Activated CD8-positive, alpha-beta memory T cell treated with anti-CD3 and anti-CD28 coated beads for 4 hours (primary cell): Measurements from ENCODE around the gene ATP6V0D1.
"Not testable (repeated sequence)": the region's sequence is repeated elsewhere in the genome, so short reads cannot be mapped to it uniquely, and the experiment has no call there.

Experiments used
- DNase-seq, 2 donors: peaks; one replicate each; pipeline ENCODE4 v3.0.0-alpha.2; 2020; ENCODE audit warnings: low read depth in 2 of 2

Gene ATP6V0D1

DNA sequence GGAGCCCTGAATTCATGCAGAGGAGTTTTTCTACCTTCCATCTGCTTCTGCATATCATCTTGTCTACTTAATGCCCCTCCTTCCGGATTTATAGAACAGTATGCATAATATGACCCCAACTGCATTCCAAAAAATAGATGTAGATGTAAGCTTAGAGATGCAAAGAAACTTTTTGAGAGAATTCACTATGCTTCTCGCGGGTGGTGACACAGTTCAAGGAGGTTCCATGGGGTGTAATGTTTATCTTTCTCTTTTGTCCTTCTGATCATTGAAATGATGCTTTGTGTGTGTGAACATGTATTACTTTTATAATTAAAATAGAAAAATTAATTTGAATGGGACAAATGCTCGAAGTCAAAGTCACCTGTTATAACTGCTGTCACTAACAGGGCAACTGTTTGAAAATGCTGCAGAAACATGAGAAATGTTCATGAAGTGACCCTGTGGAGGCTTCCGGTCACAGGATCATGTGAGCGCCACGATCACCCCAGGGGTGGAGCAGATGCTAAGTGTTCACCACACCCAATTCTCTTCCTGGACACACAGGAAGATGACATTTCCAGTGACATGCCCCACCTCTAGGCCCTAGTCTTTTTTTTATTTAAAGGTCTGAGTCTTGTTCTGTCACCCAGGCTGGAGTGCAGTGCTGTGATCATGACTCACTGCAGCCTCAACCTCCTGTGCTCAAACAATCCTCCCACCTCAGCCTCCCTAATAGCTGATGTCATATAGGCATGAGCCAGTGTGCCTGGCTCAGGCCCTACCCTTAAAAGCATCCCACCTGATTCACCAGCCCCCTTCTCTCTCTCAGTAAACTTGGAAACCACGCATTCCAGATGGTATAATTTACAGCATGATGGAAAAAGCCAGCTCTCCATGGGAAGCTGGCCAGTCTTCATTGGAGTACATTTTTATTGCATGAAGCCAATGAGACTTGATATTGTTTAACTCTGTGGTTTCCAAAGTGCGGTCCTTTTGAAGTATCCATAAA is 23.4 kb upstream of the ATP6V0D1 start:
- DNase-seq: peak in 1 of 2 donors; percentile 31

GRCh38 chr16:67499106-67499505 is 18.1 kb upstream of the ATP6V0D1 start:
- DNase-seq: no peak

DNA sequence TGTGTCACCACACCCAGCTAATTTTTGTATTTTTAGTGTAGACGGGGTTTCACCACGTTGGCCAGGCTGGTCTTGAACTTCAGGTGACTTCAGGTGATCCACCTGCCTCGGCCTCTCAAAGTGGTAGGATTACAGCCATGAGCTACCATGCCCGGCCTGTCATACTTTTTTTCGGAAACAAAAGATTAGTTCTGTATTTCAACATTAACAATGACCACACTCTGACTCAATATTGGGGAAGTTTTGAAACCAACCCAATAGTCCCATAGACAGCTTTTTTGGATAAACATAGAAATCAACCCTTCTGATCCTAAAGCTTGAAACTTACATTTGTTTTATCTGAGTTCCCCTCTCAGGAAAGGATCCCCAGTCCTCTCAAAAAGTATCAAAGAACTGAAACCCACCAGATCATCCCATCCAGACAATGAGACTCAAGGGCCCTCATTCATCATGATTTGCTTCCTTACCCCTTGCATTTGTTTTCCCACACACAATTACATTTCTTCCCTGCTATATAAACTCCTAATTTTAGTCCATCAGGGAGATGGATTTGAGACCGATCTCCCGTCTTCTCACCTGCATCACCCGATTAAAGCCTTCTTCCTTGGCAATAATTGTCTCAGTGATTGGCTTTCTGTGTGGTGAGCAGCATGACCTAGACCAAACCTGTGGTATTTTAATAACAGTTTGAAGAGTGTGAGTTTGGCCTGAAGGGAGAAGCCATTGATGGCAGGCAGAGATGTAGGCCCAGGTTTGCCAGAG is 9.6 kb upstream of the ATP6V0D1 start:
- no peak for DNase-seq

GRCh38 chr16:67489401-67490083 is 8.6 kb upstream of the ATP6V0D1 start:
- DNase-seq: no peak

DNA sequence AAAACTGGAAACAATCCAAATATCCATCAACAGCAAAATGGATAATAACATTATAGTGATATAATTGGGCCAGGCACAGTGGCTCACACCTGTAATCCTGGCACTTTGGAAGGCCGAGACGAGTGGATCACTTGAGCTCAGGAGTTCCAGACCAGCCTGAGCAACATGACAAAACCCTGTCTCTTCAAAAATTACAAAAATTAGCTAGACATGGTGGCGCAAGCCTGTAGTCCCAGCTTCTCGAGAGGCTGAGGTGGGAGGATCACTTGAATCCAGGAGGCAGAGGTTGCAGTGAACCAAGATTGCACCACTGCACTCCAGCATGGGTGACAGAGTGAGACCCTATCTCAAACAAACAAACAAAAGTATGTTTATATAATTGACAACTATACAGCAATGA is 6.6 kb upstream of the ATP6V0D1 start:
- not testable (repeated sequence) for DNase-seq

DNA sequence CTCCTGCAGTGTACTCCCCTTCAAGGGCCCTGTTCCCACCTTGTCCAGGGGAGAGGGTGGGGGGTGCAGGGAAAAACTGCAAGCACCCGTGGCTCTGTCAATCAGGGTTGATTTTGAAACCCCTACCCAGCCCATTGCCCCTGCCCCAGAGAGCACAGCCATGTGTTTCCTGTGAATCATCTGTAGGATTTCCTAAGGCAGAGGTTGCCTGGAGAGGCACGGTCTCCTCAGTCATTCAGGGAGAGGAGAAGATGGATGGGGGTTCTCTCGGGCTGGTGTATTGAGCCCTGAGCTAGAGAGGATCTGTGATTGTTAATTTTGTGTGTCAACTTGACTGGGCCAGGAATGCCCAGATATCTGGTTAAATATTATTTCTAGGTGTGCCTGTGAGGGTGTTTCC is 5.8 kb upstream of the ATP6V0D1 start:
- DNase-seq: no peak

DNA sequence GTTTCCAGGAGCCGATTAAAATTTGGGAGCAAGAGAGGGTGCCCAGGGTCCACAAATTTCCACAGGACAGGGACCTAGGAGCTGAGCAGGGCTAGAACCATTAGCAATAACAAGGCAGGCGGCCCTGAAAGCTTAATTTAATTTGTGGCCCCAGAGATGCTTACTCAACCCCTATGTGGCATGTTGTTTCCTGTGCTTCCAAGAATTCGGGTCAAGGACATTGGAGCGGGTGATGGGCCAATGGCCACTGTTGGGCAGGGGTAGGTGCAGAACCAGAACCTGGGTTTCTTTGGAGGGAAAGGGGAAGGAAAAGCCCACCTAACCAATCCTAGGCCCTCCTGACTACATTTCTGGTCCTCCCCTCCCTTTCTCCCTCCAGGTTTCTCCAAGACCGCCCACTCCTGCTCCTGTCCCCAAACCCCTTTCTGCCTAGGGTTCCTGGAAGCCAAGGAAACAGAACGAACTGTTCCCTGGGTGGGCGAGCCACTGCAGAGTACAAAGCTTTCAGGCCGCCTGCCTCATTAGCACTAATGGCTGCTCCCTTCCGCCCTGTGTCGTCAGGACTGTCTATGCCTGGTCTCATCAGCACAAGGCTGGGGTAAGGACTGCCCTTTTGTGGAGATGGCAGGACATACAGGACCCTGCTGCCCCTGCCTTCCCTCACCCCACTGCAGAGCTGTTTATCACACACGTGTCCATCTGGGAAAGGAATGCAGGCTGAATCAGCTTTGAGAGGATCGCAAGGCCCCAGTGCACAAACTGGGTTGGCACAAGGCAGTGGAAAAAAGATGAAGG is 3.0 kb upstream of the ATP6V0D1 start:
- DNase-seq: no peak

- DNase-seq: no peak
Measured at GRCh38 chr16:67483150-67483549, 2.2 kb upstream of the ATP6V0D1 start, which contains the start of gene AGRP. Gene AGRP (minus strand): TSS chr16:67483547. CDS start chr16:67483398, 149 bp downstream.

GRCh38 chr16:67482233-67482924 is 1.4 kb upstream of the ATP6V0D1 start:
- DNase-seq: no peak

DNA sequence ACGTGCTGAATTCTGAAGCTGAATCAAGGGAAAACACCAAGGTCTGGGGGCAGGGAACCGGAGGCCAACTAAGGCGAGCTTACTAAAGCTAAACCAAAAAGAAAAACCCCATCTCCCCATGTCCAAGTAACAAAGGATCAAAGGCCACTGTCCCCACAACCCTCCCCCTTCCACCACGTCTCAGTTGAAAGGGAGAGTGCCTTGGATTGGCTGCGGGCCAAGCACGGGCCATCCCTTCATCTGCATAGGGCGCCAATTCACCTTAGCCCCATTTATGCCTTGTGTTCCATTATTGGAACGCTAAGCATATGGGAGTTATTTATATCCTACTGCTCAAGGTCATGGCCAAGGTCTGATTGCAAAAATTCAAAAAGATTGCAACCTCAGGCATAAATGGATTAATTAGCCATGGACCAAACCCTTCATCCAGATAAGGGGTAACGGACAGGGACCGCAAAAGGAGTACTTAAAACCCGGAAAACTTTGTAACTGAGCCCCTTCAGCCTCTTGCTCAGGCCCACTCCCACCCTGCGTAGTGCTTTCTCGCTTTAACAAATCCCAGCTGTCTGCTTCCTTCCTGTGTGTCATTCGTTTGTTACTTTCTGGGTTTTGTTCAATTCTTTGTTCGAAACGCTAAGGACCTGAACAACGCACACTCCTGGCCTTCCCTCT is 740 bp upstream of the ATP6V0D1 start:
- DNase-seq: peak; percentile 8 to 12

GRCh38 chr16:67477960-67478554 is 2.9 kb downstream of the ATP6V0D1 start:
- no peak for DNase-seq

DNA sequence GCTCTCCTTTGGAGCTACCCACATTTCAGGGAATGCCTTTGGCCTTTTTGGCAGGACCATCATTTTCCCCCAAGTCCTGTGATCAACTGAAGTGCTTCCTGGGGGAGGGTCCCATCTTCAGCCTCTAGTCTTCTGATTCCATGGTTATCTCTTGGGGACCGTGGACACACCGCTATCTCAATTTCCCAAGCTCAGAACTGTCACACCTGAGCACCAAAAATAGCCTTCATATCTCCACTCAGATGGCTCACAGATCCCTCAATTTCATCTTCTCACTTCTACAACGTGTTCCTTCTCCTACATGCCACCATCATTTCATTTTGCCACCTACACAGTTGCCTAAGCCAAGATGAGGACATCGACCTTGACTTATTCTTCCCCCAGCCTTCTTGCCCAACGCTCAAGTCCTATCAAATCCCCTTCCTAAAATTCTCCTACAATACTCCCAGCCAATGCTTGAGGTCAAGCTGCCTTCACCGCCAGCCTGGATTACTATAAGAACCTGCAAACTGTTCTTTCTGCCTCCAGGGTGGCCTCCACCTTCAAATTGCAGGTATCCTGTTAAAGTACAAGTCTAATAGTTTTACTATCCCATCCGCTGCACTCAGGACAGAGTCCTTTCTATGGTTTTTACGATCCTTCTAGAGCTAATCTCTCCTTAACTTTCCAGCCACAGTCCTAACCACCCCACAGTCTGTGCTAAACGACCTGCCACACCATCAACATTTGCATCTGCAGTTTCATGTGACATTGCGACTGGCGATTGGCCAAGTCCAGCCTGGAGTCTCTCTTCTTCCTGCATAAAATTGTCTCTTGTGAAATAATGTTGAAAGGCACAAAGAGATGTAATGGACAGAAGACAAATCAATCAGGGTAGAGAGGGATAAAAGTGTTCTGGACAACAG is 6.2 kb downstream of the ATP6V0D1 start:
- no peak for DNase-seq

GRCh38 chr16:67471758-67472384 is 9.1 kb downstream of the ATP6V0D1 start:
- no peak for DNase-seq

DNA sequence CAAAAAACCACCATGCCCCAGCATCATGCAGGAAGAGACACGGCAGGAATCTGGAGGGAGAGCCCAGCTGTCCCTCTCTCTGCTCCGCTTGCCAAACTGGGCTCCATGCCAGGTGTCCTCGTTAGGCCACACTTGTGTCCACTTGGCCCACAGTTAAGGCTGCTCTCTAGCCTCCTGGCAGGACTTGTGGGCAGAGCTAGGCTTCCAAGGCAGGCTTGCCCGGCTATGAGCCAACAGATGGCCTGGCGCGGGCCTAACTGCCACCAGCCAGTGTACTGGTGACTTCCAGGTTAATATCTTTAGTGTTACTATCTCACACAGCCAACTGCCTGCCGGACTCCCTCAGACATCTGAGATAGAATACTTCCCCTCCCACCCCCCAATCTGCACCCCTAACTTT is 10.6 kb downstream of the ATP6V0D1 start:
- DNase-seq: no peak

DNA sequence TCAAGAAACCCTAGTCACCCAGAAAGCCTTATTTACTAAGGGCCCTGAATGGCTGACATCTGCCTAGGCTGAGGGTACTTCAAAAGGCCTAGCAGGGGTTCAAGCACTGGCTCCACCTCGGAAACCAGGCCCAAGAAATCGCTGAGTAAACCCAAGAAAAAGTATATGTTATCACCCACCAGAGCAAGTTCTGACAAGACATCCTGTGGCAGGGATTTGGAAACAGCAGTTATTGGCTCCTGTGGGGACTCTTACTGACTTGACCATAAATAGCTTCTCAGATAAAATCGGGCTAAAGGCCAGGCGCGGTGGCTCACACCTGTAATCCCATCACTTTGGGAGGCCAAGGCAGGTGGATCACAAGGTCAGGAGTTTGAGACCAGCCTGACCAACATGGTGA is 12.2 kb downstream of the ATP6V0D1 start:
- DNase-seq: no peak

GRCh38 chr16:67466581-67466980 is 14.4 kb downstream of the ATP6V0D1 start:
- DNase-seq: no peak

DNA sequence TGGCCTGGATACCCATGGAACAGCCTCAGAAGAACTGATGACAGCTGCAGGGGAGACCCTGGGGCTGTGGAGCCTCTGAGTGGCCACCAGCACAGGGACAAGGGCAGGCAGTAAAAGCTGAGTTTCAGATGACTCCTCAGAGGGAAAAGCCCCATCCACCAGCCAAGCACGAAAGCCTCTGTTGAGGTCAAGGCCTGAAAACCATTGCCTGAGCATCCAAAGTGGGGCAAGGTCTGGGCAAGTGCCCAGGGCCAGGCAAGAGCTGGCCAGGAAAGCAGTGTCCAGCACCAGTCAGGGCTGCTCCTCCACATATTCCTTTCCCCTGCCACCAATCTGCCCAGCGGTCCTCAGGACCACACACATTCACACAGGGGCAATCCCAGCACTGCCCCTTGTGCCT is 16.4 kb downstream of the ATP6V0D1 start:
- DNase-seq: no peak

- no peak for DNase-seq
Measured at GRCh38 chr16:67463691-67464090, 17.3 kb downstream of the ATP6V0D1 start.
